Stimulated activated effector memory CD8-positive, alpha-beta T cell treated with anti-CD3 and anti-CD28 coated beads, Interleukin-12 subunit alpha, Interleukin-12 subunit beta, amount 100 ng/mL, for 72 hours (primary cell): ENCODE results near the gene CDH13.
A peak's percentile ranks its signal among the peaks of the same experiment; 100 is the strongest.

Experiments
- ATAC-seq: fragments of 150-1000 bp; cut with Tn5 transposase; 2 replicates; pipeline ENCODE4 v1.10.0; 2021
- DNase-seq, 2 donors: peaks; one replicate each; pipeline ENCODE4 v3.0.0; 2021 to 2022; ENCODE audit warnings: low spot score in 2 of 2
- H3K27ac Mint-ChIP-seq: one replicate; pipeline ENCODE4 v1.8.0; 2022; ENCODE audit warnings: mild to moderate bottlenecking, mixed read lengths
- H3K36me3 Mint-ChIP-seq: one replicate; pipeline ENCODE4 v1.8.0; 2022; ENCODE audit warnings: mild to moderate bottlenecking, mixed read lengths
- H3K4me1 Mint-ChIP-seq: one replicate; pipeline ENCODE4 v1.8.0; 2022; ENCODE audit warnings: mixed read lengths
- H3K4me3 Mint-ChIP-seq: one replicate; pipeline ENCODE4 v1.8.0; 2022; ENCODE audit warnings: mild to moderate bottlenecking, mixed read lengths
- H3K9me3 Mint-ChIP-seq: one replicate; pipeline ENCODE4 v1.8.0; 2022; ENCODE audit warnings: mixed read lengths

Gene CDH13

DNA sequence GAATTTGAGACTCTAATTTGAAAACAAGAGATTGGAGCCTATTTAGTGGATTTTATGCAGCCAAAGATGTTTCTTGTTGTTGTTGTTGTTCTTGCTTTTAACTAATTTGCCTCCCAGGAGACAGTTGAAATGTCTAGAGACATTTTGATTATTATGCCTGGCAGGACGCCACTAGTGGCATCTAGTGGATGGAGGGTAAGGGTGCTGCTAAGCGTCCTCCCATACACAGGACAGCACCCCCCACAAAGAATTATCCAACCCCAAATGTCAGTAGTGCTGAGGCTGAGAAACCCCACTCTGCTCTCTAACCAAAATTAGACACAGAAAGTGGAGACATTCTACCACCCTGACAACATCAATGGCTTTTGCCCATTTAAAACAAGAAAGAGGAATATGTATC lies 1165.6 kb downstream of the CDH13 start:
- Mint-ChIP-seq H3K9me3 (no peaks in the 10 kb centered on the region), H3K27ac (no peak overlapping the region), H3K36me3 (no peaks in the 10 kb centered on the region), H3K4me1 (peaks cover 8% of the 10 kb centered on the region), H3K4me3 (no peak overlapping the region)
- ATAC-seq (no peak), DNase-seq (no peak)

DNA sequence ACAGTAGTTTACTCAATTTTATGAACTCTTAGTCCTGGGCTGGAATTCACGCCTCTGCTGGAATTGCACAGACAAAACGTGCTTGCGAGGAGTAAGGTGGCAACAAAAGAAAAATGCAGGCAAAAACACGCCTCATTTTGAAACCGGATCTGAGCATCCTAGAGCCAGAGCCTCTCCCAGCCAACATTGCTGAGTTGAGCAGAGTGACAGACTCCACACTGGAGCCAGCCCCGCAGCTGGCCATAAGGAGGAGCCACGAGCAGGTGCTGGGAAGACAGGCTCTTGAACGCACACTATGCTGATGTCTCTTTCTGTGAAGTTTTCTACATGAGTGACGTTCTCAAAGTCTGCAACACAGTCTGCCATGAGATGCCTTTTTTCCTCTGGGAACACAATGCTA lies 1166.4 kb downstream of the CDH13 start:
- ATAC-seq (no peak), DNase-seq (no peak)
- Mint-ChIP-seq H3K4me1 (peaks cover 8% of the 10 kb centered on the region), H3K27ac (no peak overlapping the region), H3K36me3 (no peaks in the 10 kb centered on the region), H3K9me3 (no peaks in the 10 kb centered on the region), H3K4me3 (no peak overlapping the region)

DNA sequence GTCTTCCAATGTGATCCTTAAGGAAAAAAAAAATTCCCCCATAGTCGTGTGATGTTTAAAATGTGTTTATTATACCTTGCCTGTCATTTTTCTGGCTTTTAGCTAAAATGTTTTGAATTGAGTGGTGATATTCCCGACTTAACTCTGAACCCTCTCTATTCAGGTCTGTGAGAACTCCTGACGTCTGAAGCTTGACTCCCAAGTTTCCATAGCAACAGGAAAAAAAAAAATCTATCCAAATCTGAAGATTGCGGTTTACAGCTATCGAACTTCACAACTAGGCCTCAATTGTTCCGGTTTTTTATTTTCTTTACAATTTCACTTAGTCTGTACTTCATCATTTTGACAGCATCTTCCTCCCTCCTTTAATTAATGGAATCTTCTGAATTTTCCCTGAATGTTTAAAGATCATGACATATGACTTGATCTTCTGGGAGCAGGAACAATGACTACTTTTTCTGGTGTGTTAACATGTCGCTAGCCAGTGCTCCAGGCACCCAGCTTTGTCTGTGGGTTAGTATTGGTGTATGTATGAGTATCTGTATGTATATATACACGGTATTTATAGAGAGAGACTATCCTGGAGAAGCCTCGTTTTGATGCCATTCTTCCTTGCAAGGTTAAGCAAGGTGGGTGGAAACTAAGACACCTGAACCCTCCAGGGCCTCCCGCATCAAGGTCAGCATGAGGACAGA lies 1168.2 kb downstream of the CDH13 start:
- Mint-ChIP-seq H3K4me1 (peaks cover 8% of the 10 kb centered on the region), H3K27ac (no peak overlapping the region), H3K36me3 (no peaks in the 10 kb centered on the region), H3K9me3 (no peaks in the 10 kb centered on the region), H3K4me3 (no peak overlapping the region)
- no peak for ATAC-seq
- DNase-seq = no peak

- ATAC-seq = no peak
- DNase-seq = no peak
- Mint-ChIP-seq H3K9me3 (no peaks in the 10 kb centered on the region), H3K4me3 (no peak overlapping the region), H3K36me3 (no peaks in the 10 kb centered on the region), H3K4me1 (peaks cover 8% of the 10 kb centered on the region), H3K27ac (no peak overlapping the region)
Observed at GRCh38 chr16:83797013-83797412, 1170.2 kb downstream of the CDH13 start.

- Mint-ChIP-seq H3K4me1 (no peaks in the 10 kb centered on the region), H3K27ac (no peak overlapping the region), H3K9me3 (no peaks in the 10 kb centered on the region), H3K4me3 (no peak overlapping the region), H3K36me3 (no peaks in the 10 kb centered on the region)
- ATAC-seq (no peak), DNase-seq (no peak)
Observed at GRCh38 chr16:83799336-83799735, 1172.6 kb downstream of the CDH13 start.

DNA sequence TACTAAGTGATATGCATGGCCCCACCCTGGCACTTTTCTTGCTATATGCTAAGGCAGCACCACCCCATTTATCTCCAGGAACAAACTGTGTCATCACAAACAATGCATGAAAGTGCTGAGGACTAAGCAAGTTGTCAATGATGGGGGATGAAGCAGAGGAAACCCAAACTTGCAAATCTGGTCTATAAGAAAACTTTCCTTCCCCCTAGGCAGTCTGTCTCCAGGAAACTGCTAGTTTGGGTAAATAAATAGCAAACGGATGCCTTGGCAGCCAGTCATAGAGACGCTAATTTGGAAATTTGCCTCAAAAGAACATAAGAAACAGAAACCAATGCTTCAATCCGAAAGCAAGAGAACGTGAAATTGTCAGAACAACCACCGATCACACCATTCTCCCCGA lies 1175.4 kb downstream of the CDH13 start:
- no peak for DNase-seq
- Mint-ChIP-seq H3K4me1 (no peaks in the 10 kb centered on the region), H3K27ac (no peak overlapping the region), H3K36me3 (no peaks in the 10 kb centered on the region), H3K9me3 (peaks cover 2% of the 10 kb centered on the region), H3K4me3 (no peak overlapping the region)
- ATAC-seq = peak; percentile 8

DNA sequence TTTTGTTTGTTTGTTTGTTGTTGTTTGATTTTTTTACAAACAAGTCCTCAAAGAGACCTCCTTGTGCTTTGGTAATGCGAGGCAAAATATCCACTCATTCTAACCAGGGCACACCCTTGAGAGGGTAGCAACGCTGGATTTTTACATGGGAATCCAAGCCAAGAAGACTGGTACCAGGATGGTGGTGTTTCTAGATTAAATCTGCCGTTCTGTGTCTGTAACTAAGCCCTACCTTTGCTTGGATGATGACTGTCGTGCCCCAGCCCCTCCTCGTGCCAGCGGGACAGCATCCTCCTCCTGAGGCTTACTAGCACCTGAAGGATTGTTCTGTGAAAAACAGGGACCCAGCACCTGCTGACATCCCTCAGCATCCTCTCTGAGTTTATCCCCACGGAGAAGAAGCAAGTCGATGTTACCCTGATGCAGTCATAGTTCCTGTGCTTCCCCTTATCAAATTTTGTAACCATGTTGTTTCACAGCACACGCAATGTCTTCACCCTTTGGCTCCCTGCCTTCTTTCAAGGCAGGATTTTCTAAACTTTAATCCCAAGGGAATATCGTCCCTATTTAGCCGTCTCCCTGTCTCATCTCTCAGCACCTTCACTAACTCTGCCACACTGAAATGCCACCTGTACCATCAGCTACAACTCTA lies 1175.9 kb downstream of the CDH13 start:
- Mint-ChIP-seq H3K27ac (no peak overlapping the region), H3K9me3 (peaks cover 2% of the 10 kb centered on the region), H3K36me3 (peaks cover 2% of the 10 kb centered on the region), H3K4me3 (no peak overlapping the region), H3K4me1 (no peaks in the 10 kb centered on the region)
- no peak for DNase-seq
- no peak for ATAC-seq

- DNase-seq = no peak
- Mint-ChIP-seq H3K9me3 (peaks cover 2% of the 10 kb centered on the region), H3K27ac (no peak overlapping the region), H3K36me3 (peaks cover 13% of the 10 kb centered on the region), H3K4me1 (peaks cover 6% of the 10 kb centered on the region), H3K4me3 (no peak overlapping the region)
- no peak for ATAC-seq
Observed at GRCh38 chr16:83803811-83804210, 1177.0 kb downstream of the CDH13 start.

DNA sequence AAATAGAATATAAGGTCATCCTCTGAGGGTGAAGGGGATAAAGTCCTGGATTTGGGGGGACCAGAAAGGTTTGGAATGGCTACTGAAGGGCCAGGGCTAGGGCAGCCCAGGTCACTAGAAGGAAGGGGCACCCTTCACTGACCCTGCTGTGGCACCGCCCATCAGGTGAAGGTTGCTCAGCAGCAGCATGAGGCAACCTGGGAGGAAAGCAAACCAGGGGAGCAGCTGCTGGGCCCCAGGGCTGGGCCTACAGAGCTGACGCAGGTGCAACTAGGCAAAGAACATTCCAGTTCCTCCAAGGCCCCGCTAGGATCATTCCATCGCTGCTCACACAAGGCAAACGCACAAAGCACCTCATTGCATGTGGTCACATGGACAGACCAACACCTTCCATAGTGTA lies 1177.6 kb downstream of the CDH13 start:
- H3K4me3 Mint-ChIP-seq = no peak overlapping the region
- H3K9me3 Mint-ChIP-seq = peaks cover 2% of the 10 kb centered on the region
- DNase-seq (no peak), ATAC-seq (no peak)
- H3K27ac Mint-ChIP-seq = no peak overlapping the region
- peaks cover 18% of the 10 kb centered on the region for H3K36me3 Mint-ChIP-seq
- peaks cover 12% of the 10 kb centered on the region for H3K4me1 Mint-ChIP-seq

DNA sequence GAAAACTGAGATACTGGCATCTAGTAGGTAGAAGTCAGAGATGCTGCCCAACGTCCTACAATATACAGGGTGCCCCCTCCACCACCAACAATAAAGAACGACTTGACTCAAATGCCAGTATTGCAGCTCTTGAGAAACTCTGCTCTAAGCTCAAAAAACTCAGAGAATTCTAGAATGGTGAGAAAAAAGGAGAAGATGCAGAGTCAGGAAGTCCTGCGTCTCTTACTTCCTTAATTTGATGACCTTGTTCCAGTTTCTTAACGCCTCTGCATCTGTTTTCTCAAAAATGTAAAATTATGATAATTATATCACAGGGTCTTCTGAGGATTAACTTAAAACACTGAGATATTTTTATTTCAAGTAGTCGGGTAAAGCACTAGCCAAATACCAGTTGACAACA lies 1179.3 kb downstream of the CDH13 start:
- H3K36me3 Mint-ChIP-seq = peaks cover 35% of the 10 kb centered on the region
- no peak overlapping the region for H3K27ac Mint-ChIP-seq
- DNase-seq (no peak), ATAC-seq (no peak)
- H3K9me3 Mint-ChIP-seq = peaks cover 2% of the 10 kb centered on the region
- H3K4me3 Mint-ChIP-seq = no peak overlapping the region
- peaks cover 17% of the 10 kb centered on the region for H3K4me1 Mint-ChIP-seq

DNA sequence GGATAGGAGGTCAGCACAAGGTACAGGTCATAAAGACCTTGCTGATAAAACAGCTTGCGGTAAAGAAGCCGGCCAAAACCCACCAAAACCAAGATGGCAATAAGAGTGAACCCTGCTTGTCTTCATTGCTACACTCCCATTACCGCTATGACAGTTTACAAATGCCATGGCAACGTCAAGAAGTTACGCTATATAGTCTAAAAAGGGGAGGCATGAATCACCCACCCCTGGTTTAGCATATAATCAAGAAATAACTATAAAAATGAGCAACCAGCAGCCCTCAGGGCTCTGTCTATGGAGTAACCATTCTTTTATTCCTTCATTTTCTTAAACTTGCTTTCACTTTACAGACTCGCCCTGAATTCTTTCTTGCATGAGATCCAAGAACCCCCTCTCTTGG lies 1180.0 kb downstream of the CDH13 start:
- no peak overlapping the region for H3K27ac Mint-ChIP-seq
- ATAC-seq = no peak
- peaks cover 2% of the 10 kb centered on the region for H3K9me3 Mint-ChIP-seq
- no peak overlapping the region for H3K4me3 Mint-ChIP-seq
- DNase-seq = no peak
- peaks cover 24% of the 10 kb centered on the region for H3K4me1 Mint-ChIP-seq
- peaks cover 42% of the 10 kb centered on the region for H3K36me3 Mint-ChIP-seq

GRCh38 chr16:83807327-83807709 lies 1180.5 kb downstream of the CDH13 start:
- Mint-ChIP-seq H3K9me3 (peaks cover 2% of the 10 kb centered on the region), H3K36me3 (peaks cover 48% of the 10 kb centered on the region), H3K27ac (peak overlapping the region; percentile 92), H3K4me1 (peaks cover 24% of the 10 kb centered on the region), H3K4me3 (peak overlapping the region; percentile 93)
- DNase-seq (no peak), ATAC-seq (no peak)

- Mint-ChIP-seq H3K9me3 (peaks cover 2% of the 10 kb centered on the region), H3K4me1 (peaks cover 24% of the 10 kb centered on the region), H3K4me3 (peak within 1 kb of the TSS; percentile 93), H3K27ac (peak within 1 kb of the TSS; percentile 92), H3K36me3 (peaks cover 54% of the 10 kb centered on the region)
- DNase-seq = peak; percentile 91 to 95
- peak; percentile 98 for ATAC-seq
Observed at GRCh38 chr16:83807710-83808572, 1181.2 kb downstream of the CDH13 start, which contains the start of gene HSBP1. Gene HSBP1, plus strand, starts transcription at chr16:83807978. Its CDS starts 99 bp downstream, at chr16:83808077.

DNA sequence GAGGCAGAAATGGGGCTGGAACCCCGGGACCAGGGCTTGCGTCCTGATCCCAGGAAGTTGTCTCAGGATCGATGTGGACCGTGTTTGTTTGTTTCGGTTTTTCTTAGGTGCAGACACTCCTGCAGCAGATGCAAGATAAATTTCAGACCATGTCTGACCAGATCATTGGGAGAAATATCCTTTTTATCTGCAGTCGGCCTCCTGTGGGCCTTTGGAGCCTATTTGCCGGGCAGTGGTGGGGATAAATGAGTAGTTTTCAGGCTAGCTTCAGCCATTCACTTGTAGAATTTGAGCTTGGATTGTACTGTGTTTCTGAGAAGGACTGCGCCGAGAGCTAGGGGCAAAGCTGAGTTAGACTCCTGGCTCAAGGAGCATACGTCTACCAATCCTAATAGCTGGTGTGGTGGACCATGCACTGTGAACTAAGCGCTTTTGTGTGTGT lies 1181.8 kb downstream of the CDH13 start:
- no peak for ATAC-seq
- Mint-ChIP-seq H3K4me3 (peak overlapping the region; percentile 93), H3K9me3 (peaks cover 2% of the 10 kb centered on the region), H3K36me3 (peaks cover 57% of the 10 kb centered on the region), H3K4me1 (peaks cover 24% of the 10 kb centered on the region), H3K27ac (peak overlapping the region; percentile 92)
- DNase-seq = no peak

GRCh38 chr16:83809092-83809491 lies 1182.3 kb downstream of the CDH13 start:
- Mint-ChIP-seq H3K27ac (peak overlapping the region; percentile 92), H3K9me3 (peaks cover 2% of the 10 kb centered on the region), H3K4me1 (peaks cover 24% of the 10 kb centered on the region), H3K36me3 (peaks cover 57% of the 10 kb centered on the region), H3K4me3 (peak overlapping the region; percentile 93)
- DNase-seq (no peak), ATAC-seq (no peak)
